Measurements from ENCODE around the gene CLIC4. TPM values are rescaled to one million over a fixed set of nuclear protein-coding genes. Genes with fewer than 3 reads are reported as not detected.

Gene CLIC4
- total RNA-seq, 1 experiment from 2014 or later = 230 TPM

DNA sequence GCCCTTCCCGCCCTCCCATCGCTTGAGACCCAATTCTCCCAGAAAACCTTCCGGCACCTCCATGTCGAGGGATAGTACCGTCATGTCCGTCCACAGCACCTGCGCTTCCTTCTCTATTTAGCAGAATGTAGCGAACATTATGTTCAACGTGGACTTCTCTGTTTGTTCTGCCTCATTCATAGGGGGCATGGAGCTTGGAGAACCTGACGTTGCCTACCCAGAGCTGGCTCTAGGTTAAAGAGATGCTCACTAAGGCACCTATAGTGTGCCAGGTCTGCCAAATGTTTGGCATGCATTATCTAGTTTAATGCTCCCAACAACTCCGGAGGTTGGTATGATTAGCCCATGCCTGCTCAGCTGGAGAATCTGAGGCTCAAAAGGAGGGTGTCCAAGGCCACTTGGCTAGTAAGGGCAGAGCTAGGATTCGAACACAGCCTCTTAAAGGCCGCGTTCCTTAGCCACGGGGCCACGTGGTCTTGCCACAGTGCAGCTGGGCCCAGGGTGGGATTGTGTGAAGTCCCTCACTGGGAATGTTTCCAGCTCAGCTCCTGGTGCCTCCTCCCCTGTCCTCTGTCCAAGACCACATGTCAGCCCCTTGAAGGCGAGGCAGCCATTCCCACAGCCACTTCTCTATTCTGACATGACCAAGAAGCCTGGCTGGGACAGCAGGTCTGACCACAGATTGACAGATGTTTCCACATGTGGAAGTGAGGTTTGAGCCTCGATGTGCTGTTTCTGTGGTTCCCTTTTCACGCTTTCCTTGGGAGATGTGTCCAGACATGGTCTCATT is 127.0 kb downstream of the CLIC4 start:
- Mint-ChIP-seq H3K27ac (peak overlapping the region in 1 of 3 experiments; percentile 55; a peak in 1 of 7 replicates), H3K4me1 (peaks cover 11 to 12% of the 10 kb centered on the region in 2 experiments), H3K36me3 (ENCODE audit: insufficient read depth in 1 of 3, low read depth in 3 of 3) (no peaks in the 10 kb centered on the region), H3K9me3 (no peaks in the 10 kb centered on the region; a peak in 1 of 5 replicates), H3K4me3 (no peak overlapping the region), H3K27me3 (ENCODE audit: low read depth) (peaks cover 4% of the 10 kb centered on the region)
- Histone ChIP-seq H3K4ac (ENCODE audit: low read depth, low read length) (no peak overlapping the region), H2BK12ac (ENCODE audit: insufficient read length, low read depth, low read length) (no peak overlapping the region), H3K4me1 (ENCODE audit: insufficient read depth, low read length) (no peaks in the 10 kb centered on the region), H3K27me3 (ENCODE audit: insufficient read depth, low read length) (no peaks in the 10 kb centered on the region), H3K27ac (ENCODE audit: insufficient read length, low read depth, low read length) (no peak overlapping the region), H3K9ac (ENCODE audit: extremely low read depth, insufficient read length, low read length) (no peak overlapping the region), H3K9me3 (ENCODE audit: control insufficient read depth, low read depth, low read length) (no peaks in the 10 kb centered on the region), H2AFZ (ENCODE audit: low read length) (no peak overlapping the region), H4K91ac (ENCODE audit: insufficient read length, low read depth, low read length) (no peak overlapping the region), H3K18ac (ENCODE audit: insufficient read length, low read depth, low read length) (no peak overlapping the region), H4K8ac (replicated peaks; ENCODE audit: insufficient read length, low read depth, low read length) (no peak overlapping the region), H3T11ph (ENCODE audit: low read length) (no peak overlapping the region), H2BK5ac (ENCODE audit: insufficient read length, low read length) (no peak overlapping the region), H3K79me1 (ENCODE audit: insufficient read depth, low read depth, low read length, poor library complexity, severe bottlenecking) (no peaks in the 10 kb centered on the region), H3K14ac (ENCODE audit: insufficient read depth, low read length) (no peak overlapping the region), H3K23ac (ENCODE audit: insufficient read length, low read depth, low read length) (no peak overlapping the region), H4K5ac (ENCODE audit: insufficient read length, low read depth, low read length) (no peak overlapping the region), H3K23me2 (ENCODE audit: insufficient read length, low read depth, low read length, poor library complexity, severe bottlenecking) (no peaks in the 10 kb centered on the region), H2BK120ac (ENCODE audit: low read depth, low read length, poor library complexity, severe bottlenecking) (no peak overlapping the region), H3K56ac (ENCODE audit: insufficient read length, low read depth, low read length) (no peak overlapping the region), H4K20me1 (ENCODE audit: control insufficient read depth, insufficient read depth, insufficient read length) (no peaks in the 10 kb centered on the region), H3K4me2 (ENCODE audit: insufficient read depth, insufficient read length, low read length) (no peak overlapping the region), H2BK15ac (ENCODE audit: low read depth, low read length) (no peak overlapping the region), H2AK5ac (ENCODE audit: insufficient read length, low read length) (no peak overlapping the region), H3K79me2 (ENCODE audit: insufficient read depth, low read length) (no peaks in the 10 kb centered on the region), H2BK20ac (ENCODE audit: low read depth, low read length, poor library complexity, severe bottlenecking) (no peak overlapping the region)
- TF ChIP-seq, protein P1, sequence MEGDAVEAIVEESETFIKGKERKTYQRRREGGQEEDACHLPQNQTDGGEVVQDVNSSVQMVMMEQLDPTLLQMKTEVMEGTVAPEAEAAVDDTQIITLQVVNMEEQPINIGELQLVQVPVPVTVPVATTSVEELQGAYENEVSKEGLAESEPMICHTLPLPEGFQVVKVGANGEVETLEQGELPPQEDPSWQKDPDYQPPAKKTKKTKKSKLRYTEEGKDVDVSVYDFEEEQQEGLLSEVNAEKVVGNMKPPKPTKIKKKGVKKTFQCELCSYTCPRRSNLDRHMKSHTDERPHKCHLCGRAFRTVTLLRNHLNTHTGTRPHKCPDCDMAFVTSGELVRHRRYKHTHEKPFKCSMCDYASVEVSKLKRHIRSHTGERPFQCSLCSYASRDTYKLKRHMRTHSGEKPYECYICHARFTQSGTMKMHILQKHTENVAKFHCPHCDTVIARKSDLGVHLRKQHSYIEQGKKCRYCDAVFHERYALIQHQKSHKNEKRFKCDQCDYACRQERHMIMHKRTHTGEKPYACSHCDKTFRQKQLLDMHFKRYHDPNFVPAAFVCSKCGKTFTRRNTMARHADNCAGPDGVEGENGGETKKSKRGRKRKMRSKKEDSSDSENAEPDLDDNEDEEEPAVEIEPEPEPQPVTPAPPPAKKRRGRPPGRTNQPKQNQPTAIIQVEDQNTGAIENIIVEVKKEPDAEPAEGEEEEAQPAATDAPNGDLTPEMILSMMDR (conservative IDR thresholded peaks at IDR 0.05) = no peak
- DNase-seq = no peak
- whole genome bisulfite sequencing (ENCODE audit: extremely low coverage, insufficient read length, low lambda C conversion rate) = no CpG with 5 or more reads among the region's 19 CpGs

Data from H9 (cell line).